HG03159 (cell line): ENCODE data around the gene CDA.

Experiments
- ATAC-seq: cut with Tn5 transposase; IDR thresholded peaks from one replicate; pipeline ENCODE4 v1.9.1; 2021; ENCODE audit warnings: mild to moderate bottlenecking, moderate library complexity; ENCODE audit not compliant: unreplicated experiment

CDA gene

GRCh38 chr1:20648438-20648837, 59.5 kb downstream of the CDA start:
- ATAC-seq = no peak

GRCh38 chr1:20648946-20649345, 60.0 kb downstream of the CDA start:
- ATAC-seq = no peak

GRCh38 chr1:20652300-20652699, 63.4 kb downstream of the CDA start:
- no peak for ATAC-seq

- no peak for ATAC-seq
Observed at GRCh38 chr1:20654104-20654690, 65.3 kb downstream of the CDA start.

- no peak for ATAC-seq
Observed at GRCh38 chr1:20657024-20657423, 68.1 kb downstream of the CDA start.

- no peak for ATAC-seq
Observed at GRCh38 chr1:20658166-20658915, 69.4 kb downstream of the CDA start.

GRCh38 chr1:20660363-20660762, 71.5 kb downstream of the CDA start:
- ATAC-seq = no peak

GRCh38 chr1:20660847-20661206, 71.9 kb downstream of the CDA start:
- no peak for ATAC-seq

- ATAC-seq = peak; percentile 93
Observed at GRCh38 chr1:20661207-20662109, 72.6 kb downstream of the CDA start, which contains the start of gene DDOST. TSS of gene DDOST (minus strand) at chr1:20661369. CDS start at chr1:20661350, 19 bp downstream.

GRCh38 chr1:20662110-20662475, 73.2 kb downstream of the CDA start:
- ATAC-seq = no peak

GRCh38 chr1:20663365-20663764, 74.5 kb downstream of the CDA start:
- ATAC-seq = no peak

- ATAC-seq = no peak
Observed at GRCh38 chr1:20663969-20664715, 75.2 kb downstream of the CDA start.

- no peak for ATAC-seq
Observed at GRCh38 chr1:20665726-20666125, 76.8 kb downstream of the CDA start.

GRCh38 chr1:20666146-20666545, 77.2 kb downstream of the CDA start:
- no peak for ATAC-seq

- ATAC-seq = no peak
Observed at GRCh38 chr1:20666804-20667203, 77.9 kb downstream of the CDA start.
